Prostate gland (tissue), 2 donors: ENCODE data around the gene NTNG1. TPM values are rescaled to one million over a fixed set of nuclear protein-coding genes. Genes with fewer than 3 reads are reported as not detected.

Experiments used
- DNase-seq: peaks from one replicate; pipeline ENCODE4 v3.0.0-alpha.2; 2019; ENCODE audit warnings: low spot score
- H3K27ac ChIP-seq, 2 donors: fragments of 200-600 bp; sonication (generic); 2 replicates each; pipeline ENCODE4 v1.5.1; 2017 to 2019
- H3K27me3 ChIP-seq: fragments of 200-600 bp; sonication (generic); replicated peaks from 2 replicates; pipeline ENCODE4 v1.5.1; 2019; ENCODE audit not compliant: insufficient read depth
- H3K36me3 ChIP-seq, 2 donors: fragments of 200-600 bp; sonication (generic); 1 replicate in 1 of 2; 2 replicates in 1 of 2; pipeline versions ENCODE4 v1.5.1 to v1.8.1; 2017 to 2019
- H3K4me1 ChIP-seq: fragments of 200-600 bp; sonication (generic); replicated peaks from 2 replicates; pipeline ENCODE4 v1.5.1; 2019
- H3K4me3 ChIP-seq, 2 donors: fragments of 200-600 bp; sonication (generic); 2 replicates each; pipeline ENCODE4 v1.5.1; 2017 to 2019
- H3K9me3 ChIP-seq: fragments of 200-600 bp; sonication (generic); 2 replicates; pipeline ENCODE4 v1.5.1; 2017
- CTCF ChIP-seq, 4 experiments: fragments of 200-600 bp in 2 of 4; fragments of 450-650 bp in 2 of 4; sonication (generic) in 2 of 4; IDR thresholded peaks; 1 replicate in 3 of 4; 2 replicates in 1 of 4; pipeline ENCODE4 v1.5.1; 2016 to 2019; ENCODE audit warnings: antibody characterized with exemption in 4 of 4, mild to moderate bottlenecking in 2 of 4, moderate library complexity in 2 of 4
- POLR2A ChIP-seq: fragments of 450-650 bp; IDR thresholded peaks from one replicate; pipeline ENCODE4 v1.6.1; 2016; ENCODE audit warnings: antibody characterized with exemption, mild to moderate bottlenecking
- POLR2AphosphoS5 ChIP-seq: sonication (generic); formaldehyde crosslinking; IDR thresholded peaks from one replicate; pipeline ENCODE4 v1.6.1; 2017; ENCODE audit warnings: antibody characterized with exemption
- WGBS: methylation state at CpG from one replicate; pipeline ENCODE4 v1.1.5; 2018; 5-methylcytosine and 5-hydroxymethylcytosine counted together
- intact Hi-C: fragments of 100-400 bp; cut with DNase I; formaldehyde crosslinking; loops from one replicate; pipeline ENCODE4 v1.14.2; 2022
- total RNA-seq, 2 donors: library from RNA; depleted of rRNA; stranded (reverse); fragments of >200 nt; gene quantifications; one replicate each; pipeline ENCODE4 v1.1.0, GENCODE V29; 2016

The NTNG1 gene
- total RNA-seq, 2 donors from 2014 or later: 2.6 to 5.1 TPM

GRCh38 chr1:107315652-107316051, 174.8 kb downstream of the NTNG1 start:
- no peaks in the 10 kb centered on the region for H3K36me3 ChIP-seq
- no peaks in the 10 kb centered on the region for H3K9me3 ChIP-seq
- no peak for DNase-seq
- whole genome bisulfite sequencing: 0% methylated on average over 1 of the region's 1 CpG
- no peak overlapping the region for H3K27ac ChIP-seq
- intact Hi-C loops: no loop called here
- H3K4me3 ChIP-seq: no peak overlapping the region
- TF ChIP-seq POLR2AphosphoS5 (no peak), CTCF (IDR thresholded peaks at IDR 0.05) (no peak), POLR2A (no peak)
- H3K4me1 ChIP-seq: no peaks in the 10 kb centered on the region
- H3K27me3 ChIP-seq: no peaks in the 10 kb centered on the region

GRCh38 chr1:107318932-107319331, 178.1 kb downstream of the NTNG1 start:
- Histone ChIP-seq H3K36me3 (no peaks in the 10 kb centered on the region), H3K4me3 (no peak overlapping the region), H3K9me3 (no peaks in the 10 kb centered on the region), H3K27ac (no peak overlapping the region), H3K4me1 (no peaks in the 10 kb centered on the region), H3K27me3 (no peaks in the 10 kb centered on the region)
- 90% methylated on average over 2 of the region's 2 CpGs for WGBS
- intact Hi-C loops: no loop called here
- no peak for DNase-seq
- TF ChIP-seq CTCF (IDR thresholded peaks at IDR 0.05) (no peak), POLR2AphosphoS5 (no peak), POLR2A (no peak)

GRCh38 chr1:107323784-107324183, 182.9 kb downstream of the NTNG1 start:
- H3K4me3 ChIP-seq: no peak overlapping the region

GRCh38 chr1:107326824-107327445, 186.1 kb downstream of the NTNG1 start:
- no peaks in the 10 kb centered on the region for H3K9me3 ChIP-seq
- no peak overlapping the region for H3K4me3 ChIP-seq
- no peaks in the 10 kb centered on the region for H3K36me3 ChIP-seq
- intact Hi-C loops: no loop called here
- no peak overlapping the region for H3K27ac ChIP-seq
- no peaks in the 10 kb centered on the region for H3K27me3 ChIP-seq
- TF ChIP-seq POLR2AphosphoS5: no peak
- TF ChIP-seq POLR2A: no peak
- TF ChIP-seq CTCF (IDR thresholded peaks at IDR 0.05): no peak
- no peaks in the 10 kb centered on the region for H3K4me1 ChIP-seq
- no peak for DNase-seq
- 78% methylated on average over 2 of the region's 2 CpGs for WGBS

More at GRCh38 chr1:107323784-107324183, 182.9 kb downstream of the NTNG1 start:
- DNase-seq: no peak
- Histone ChIP-seq H3K9me3 (no peaks in the 10 kb centered on the region), H3K27ac (no peak overlapping the region), H3K4me1 (no peaks in the 10 kb centered on the region), H3K36me3 (no peaks in the 10 kb centered on the region), H3K27me3 (no peaks in the 10 kb centered on the region)
- TF ChIP-seq CTCF (IDR thresholded peaks at IDR 0.05) (no peak), POLR2AphosphoS5 (no peak), POLR2A (no peak)
- intact Hi-C loops: no loop called here
- WGBS: 60% methylated on average over 3 of the region's 3 CpGs

GRCh38 chr1:107327446-107327845, 186.6 kb downstream of the NTNG1 start:
- TF ChIP-seq CTCF (IDR thresholded peaks at IDR 0.05) (no peak), POLR2AphosphoS5 (no peak), POLR2A (no peak)
- Histone ChIP-seq H3K27ac (no peak overlapping the region), H3K27me3 (no peaks in the 10 kb centered on the region), H3K4me3 (no peak overlapping the region), H3K4me1 (no peaks in the 10 kb centered on the region), H3K36me3 (no peaks in the 10 kb centered on the region), H3K9me3 (no peaks in the 10 kb centered on the region)
- DNase-seq: no peak
- 81% methylated on average over 1 of the region's 1 CpG for WGBS
- intact Hi-C loops: no loop called here
